Vagina (tissue), 2 donors: ENCODE data around the gene NKAIN4.

ENCODE experiments used
- POLR2A ChIP-seq, 2 donors: fragments of 450-650 bp; IDR thresholded peaks; one replicate each; pipeline ENCODE4 v1.6.1; 2017; ENCODE audit warnings: antibody characterized with exemption in 2 of 2, mild to moderate bottlenecking in 2 of 2, moderate library complexity in 2 of 2
- TF ChIP-seq, protein P1 (sequence below), 3 experiments: fragments of 450-650 bp in 2 of 3; fragments of 200-600 bp in 1 of 3; sonication (generic) in 1 of 3; IDR thresholded peaks; one replicate each; pipeline ENCODE4 v1.5.1; 2017 to 2019; ENCODE audit warnings: antibody characterized with exemption in 3 of 3, mild to moderate bottlenecking in 2 of 3, moderate library complexity in 2 of 3

DNA sequence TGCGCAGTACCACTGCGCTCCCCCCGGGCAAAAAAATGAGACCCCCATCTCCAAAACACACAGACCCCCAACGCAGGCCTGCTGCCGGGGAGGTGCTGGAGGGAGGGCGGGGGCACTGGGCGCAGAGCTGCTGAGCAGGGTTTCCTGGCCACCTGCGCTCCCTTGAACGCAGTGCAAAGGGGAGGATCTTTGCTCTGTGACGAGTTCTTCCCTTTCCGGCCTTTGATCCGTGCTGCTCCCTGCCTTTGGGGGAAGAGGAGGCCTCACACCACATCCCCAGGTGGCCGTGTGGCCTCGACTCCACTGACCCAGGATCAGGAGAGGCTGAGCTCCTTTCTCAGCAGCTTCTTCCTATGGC lies 29.8 kb upstream of the NKAIN4 start:
- TF ChIP-seq, protein P1, sequence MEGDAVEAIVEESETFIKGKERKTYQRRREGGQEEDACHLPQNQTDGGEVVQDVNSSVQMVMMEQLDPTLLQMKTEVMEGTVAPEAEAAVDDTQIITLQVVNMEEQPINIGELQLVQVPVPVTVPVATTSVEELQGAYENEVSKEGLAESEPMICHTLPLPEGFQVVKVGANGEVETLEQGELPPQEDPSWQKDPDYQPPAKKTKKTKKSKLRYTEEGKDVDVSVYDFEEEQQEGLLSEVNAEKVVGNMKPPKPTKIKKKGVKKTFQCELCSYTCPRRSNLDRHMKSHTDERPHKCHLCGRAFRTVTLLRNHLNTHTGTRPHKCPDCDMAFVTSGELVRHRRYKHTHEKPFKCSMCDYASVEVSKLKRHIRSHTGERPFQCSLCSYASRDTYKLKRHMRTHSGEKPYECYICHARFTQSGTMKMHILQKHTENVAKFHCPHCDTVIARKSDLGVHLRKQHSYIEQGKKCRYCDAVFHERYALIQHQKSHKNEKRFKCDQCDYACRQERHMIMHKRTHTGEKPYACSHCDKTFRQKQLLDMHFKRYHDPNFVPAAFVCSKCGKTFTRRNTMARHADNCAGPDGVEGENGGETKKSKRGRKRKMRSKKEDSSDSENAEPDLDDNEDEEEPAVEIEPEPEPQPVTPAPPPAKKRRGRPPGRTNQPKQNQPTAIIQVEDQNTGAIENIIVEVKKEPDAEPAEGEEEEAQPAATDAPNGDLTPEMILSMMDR (IDR thresholded peaks at IDR 0.05) = no peak
- no peak for TF ChIP-seq POLR2A (IDR thresholded peaks at IDR 0.05)
